GM21529 (cell line): Measurements from ENCODE around the gene TSEN54.

Experiments used
- ATAC-seq: cut with Tn5 transposase; IDR thresholded peaks from one replicate; pipeline ENCODE4 v1.9.1; 2021; ENCODE audit not compliant: unreplicated experiment

The TSEN54 gene

GRCh38 chr17:75540923-75541503 lies 24.7 kb downstream of the TSEN54 start:
- ATAC-seq, result no peak

- ATAC-seq, result no peak
These were observed 25.9 kb downstream of the TSEN54 start for GRCh38 chr17:75542229-75542628.

GRCh38 chr17:75542728-75543336 lies 26.5 kb downstream of the TSEN54 start:
- no peak for ATAC-seq

GRCh38 chr17:75544250-75544649 lies 27.9 kb downstream of the TSEN54 start:
- ATAC-seq, result no peak

- ATAC-seq, result no peak
These were observed 29.9 kb downstream of the TSEN54 start for GRCh38 chr17:75546181-75546580.

- no peak for ATAC-seq
These were observed 30.8 kb downstream of the TSEN54 start for GRCh38 chr17:75547091-75547490.

- no peak for ATAC-seq
These were observed 32.5 kb downstream of the TSEN54 start for GRCh38 chr17:75548813-75549212.

GRCh38 chr17:75549246-75550138 lies 33.2 kb downstream of the TSEN54 start:
- no peak for ATAC-seq

- no peak for ATAC-seq
These were observed 33.8 kb downstream of the TSEN54 start for GRCh38 chr17:75550139-75550465.

GRCh38 chr17:75551266-75551665 lies 34.9 kb downstream of the TSEN54 start:
- no peak for ATAC-seq

GRCh38 chr17:75552425-75553294 lies 36.3 kb downstream of the TSEN54 start:
- ATAC-seq, result no peak

- ATAC-seq, result no peak
These were observed 37.2 kb downstream of the TSEN54 start for GRCh38 chr17:75553295-75554110.

- ATAC-seq, result no peak
These were observed 39.4 kb downstream of the TSEN54 start for GRCh38 chr17:75555679-75556153.

GRCh38 chr17:75557075-75557851 lies 40.9 kb downstream of the TSEN54 start:
- no peak for ATAC-seq

- ATAC-seq, result no peak
These were observed 41.7 kb downstream of the TSEN54 start for GRCh38 chr17:75557852-75558665.

GRCh38 chr17:75558666-75559530 lies 42.6 kb downstream of the TSEN54 start:
- no peak for ATAC-seq

- no peak for ATAC-seq
These were observed 43.7 kb downstream of the TSEN54 start for GRCh38 chr17:75559958-75560533.
